GM06990 (cell line): ENCODE measurements around the gene CAPN15.

ENCODE experiments used
- DNase-seq: peaks from one replicate; pipeline ENCODE4 v3.0.0-alpha.2; 2011; ENCODE audit not compliant: insufficient read length; ENCODE audit errors: extremely low read depth
- H3K27me3 ChIP-seq: replicated peaks from 2 replicates; pipeline ENCODE4 v1.6.0; 2011; ENCODE audit warnings: low read length; ENCODE audit not compliant: control insufficient read depth, insufficient read depth
- H3K36me3 ChIP-seq: 2 replicates; pipeline ENCODE4 v1.5.1; 2011; ENCODE audit warnings: low read length; ENCODE audit not compliant: control insufficient read depth, insufficient read depth
- H3K4me3 ChIP-seq: replicated peaks from 2 replicates; pipeline ENCODE4 v1.5.1; 2011; ENCODE audit warnings: low read depth, mild to moderate bottlenecking, control low read depth, low read length
- CTCF ChIP-seq: IDR thresholded peaks from 2 replicates; pipeline ENCODE4 v1.5.1; 2011; ENCODE audit warnings: low read length, control low read depth, mild to moderate bottlenecking, inconsistent platforms; ENCODE audit not compliant: insufficient read depth, poor library complexity, severe bottlenecking

Gene CAPN15

DNA sequence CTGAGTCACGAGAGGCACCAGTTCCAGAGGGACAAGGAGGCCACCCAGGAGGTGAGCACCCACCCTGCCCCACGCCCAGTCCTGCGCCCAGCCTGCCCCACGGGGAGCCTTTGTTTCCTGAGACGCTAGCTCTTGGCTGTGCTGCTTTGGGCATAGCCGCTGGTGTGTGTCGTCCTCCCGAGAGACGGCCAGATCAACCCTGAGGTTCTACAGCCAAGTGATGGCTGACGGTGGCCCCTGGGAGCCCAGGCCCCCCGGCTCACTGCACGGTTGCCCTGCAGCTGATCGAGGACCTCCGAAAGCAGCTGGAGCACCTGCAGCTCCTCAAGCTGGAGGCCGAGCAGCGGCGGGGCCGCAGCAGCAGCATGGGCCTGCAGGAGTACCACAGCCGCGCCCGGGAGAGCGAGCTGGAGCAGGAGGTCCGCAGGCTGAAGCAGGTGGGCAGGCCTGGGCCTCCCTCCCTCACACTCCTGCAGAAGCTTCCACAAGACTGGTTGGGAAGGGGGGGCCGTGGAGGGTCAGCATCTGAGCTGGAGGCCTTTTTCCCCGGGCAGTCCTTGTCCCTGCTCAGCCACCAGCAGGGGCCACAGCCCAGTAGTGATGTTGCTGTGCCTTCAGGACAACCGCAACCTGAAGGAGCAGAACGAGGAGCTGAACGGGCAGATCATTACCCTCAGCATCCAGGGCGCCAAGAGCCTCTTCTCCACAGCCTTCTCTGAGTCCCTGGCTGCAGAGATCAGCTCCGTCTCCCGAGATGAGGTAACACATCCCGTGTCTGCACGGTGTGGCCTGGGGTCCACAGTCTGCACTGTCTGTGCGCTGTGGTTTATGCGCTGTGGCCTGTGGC, 7.4 kb upstream of the CAPN15 start:
- Histone ChIP-seq H3K36me3 (peaks cover 14% of the 10 kb centered on the region), H3K4me3 (no peak overlapping the region), H3K27me3 (no peaks in the 10 kb centered on the region)
- DNase-seq, result peak; percentile 8
- no peak for TF ChIP-seq CTCF

GRCh38 chr16:520847-521246, 6.7 kb upstream of the CAPN15 start:
- H3K36me3 ChIP-seq, result peaks cover 10% of the 10 kb centered on the region
- H3K27me3 ChIP-seq, result no peaks in the 10 kb centered on the region
- TF ChIP-seq CTCF, result no peak
- H3K4me3 ChIP-seq, result no peak overlapping the region
- DNase-seq, result peak; percentile 13

DNA sequence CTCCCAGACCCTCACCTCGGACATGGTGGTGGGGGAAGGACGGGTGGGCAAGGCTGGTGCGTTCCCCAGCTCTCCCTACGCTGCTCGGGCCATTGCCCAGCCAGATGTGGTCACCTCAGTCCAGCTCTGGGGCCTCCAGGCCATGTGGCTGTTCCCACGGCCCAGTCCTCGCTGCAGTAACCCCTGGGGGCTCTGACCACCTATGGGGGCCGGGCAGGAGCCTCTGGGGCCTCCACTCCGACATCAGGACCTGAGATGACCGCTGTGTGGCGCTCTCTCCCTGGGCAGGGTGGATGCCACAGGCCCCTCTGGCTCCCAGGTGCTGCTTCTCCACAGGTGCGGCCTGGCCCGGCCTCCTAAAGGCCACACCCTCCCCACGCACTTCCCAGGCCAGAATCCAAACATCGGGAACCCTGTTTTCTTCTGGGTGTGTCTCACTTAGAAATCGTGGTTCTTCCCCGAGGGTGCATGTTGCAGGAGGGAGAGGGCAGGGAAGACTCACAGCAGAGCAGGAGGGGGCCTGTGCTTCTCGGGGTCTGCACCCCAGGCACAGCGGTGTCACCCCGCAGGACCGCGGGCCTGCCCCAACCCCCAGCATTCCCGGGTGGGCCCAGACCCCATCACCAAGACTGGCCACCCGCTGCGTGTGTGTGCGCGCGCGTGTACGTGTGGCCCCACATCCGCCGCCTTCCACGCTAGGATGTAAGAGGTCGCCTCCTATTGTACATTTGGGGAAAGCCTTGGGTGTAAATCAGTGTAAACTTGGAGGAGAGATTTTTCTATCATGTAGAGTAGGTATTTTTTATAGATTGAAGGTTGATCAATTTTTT, 5.9 kb upstream of the CAPN15 start:
- no peaks in the 10 kb centered on the region for H3K27me3 ChIP-seq
- DNase-seq, result peak; percentile 13
- no peak overlapping the region for H3K4me3 ChIP-seq
- peaks cover 9% of the 10 kb centered on the region for H3K36me3 ChIP-seq
- no peak for TF ChIP-seq CTCF

GRCh38 chr16:522320-523096, 5.0 kb upstream of the CAPN15 start:
- peak; percentile 15 for DNase-seq
- no peak overlapping the region for H3K4me3 ChIP-seq
- H3K27me3 ChIP-seq, result no peaks in the 10 kb centered on the region
- H3K36me3 ChIP-seq, result peaks cover 9% of the 10 kb centered on the region
- no peak for TF ChIP-seq CTCF

GRCh38 chr16:523097-523741, 4.3 kb upstream of the CAPN15 start:
- no peak overlapping the region for H3K4me3 ChIP-seq
- H3K36me3 ChIP-seq, result peaks cover 9% of the 10 kb centered on the region
- TF ChIP-seq CTCF, result no peak
- H3K27me3 ChIP-seq, result no peaks in the 10 kb centered on the region
- DNase-seq, result no peak
